M059J (cell line): ENCODE data around the gene KPNB1. TPM values are rescaled to one million over a fixed set of nuclear protein-coding genes. Genes with fewer than 3 reads are reported as not detected.

Experiments used
- DNase-seq: peaks from one replicate; pipeline ENCODE4 v3.0.0-alpha.2; 2012; ENCODE audit warnings: low read depth
- total RNA-seq: library from RNA; depleted of rRNA; stranded (reverse); fragments of >200 nt; shearing (Covaris generic); gene quantifications from 2 replicates; pipeline ENCODE4 v1.2.3, GENCODE V29; 2014

The KPNB1 gene
- total RNA-seq, 1 experiment from 2014 or later = 297 TPM

DNA sequence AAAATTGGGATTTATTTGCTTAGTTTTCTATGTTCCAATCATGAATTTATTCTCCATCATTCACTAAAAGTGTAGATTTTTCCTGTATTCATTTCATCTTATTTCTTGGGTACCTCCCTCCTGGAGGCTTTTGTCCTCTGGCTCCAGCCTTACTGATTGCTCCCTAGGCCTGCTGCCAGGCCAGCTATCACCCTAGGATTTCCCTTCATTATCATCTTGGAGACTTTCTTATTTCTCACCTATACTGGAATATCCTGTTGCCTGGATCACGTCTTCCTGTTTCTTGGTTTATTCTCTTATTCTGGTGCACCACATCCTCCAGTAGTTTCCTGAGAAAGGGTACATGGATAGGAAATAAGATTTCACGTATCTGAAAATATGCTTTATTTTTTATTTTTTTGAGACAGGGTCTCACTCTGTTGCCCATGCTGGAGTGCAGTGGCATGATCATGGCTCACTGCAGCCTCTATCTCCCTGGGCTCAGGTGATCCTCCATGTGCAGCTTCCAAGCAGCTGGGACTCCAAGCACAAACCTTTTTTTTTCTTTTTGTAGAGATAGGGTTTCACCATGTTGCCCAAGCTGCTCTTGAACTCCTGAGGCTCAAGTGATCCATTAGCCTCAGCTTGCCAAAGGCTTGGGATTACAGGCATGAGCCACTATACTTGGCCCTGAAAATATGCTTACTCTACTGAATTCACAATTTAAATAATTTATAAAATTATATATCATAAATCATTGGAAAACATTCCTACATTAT, 13.3 kb upstream of the KPNB1 start:
- DNase-seq = no peak

- no peak for DNase-seq
Observed at GRCh38 chr17:47638903-47639302, 10.8 kb upstream of the KPNB1 start.

- DNase-seq = no peak
Observed at GRCh38 chr17:47640076-47640475, 9.6 kb upstream of the KPNB1 start.

- DNase-seq = no peak
Observed at GRCh38 chr17:47641202-47641601, 8.5 kb upstream of the KPNB1 start.

DNA sequence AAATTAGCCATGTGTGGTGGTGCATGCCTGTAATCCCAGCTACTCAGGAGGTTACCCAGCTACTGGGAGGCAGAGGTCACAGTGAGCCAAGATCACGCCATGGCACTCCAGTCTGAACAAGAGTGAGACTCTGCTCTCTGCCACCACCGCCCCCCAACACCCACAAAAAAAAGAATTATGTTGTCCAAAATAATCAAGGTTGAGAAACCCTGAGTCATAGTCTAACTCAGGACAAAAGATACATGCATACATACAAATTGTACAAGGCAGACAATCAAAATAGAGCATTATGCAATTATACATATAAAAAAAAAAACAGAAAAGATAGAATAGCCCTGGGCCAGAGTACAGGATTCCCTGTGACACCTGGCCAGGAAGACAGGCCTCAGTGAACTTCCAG, 6.6 kb upstream of the KPNB1 start:
- DNase-seq = no peak

- no peak for DNase-seq
Observed at GRCh38 chr17:47644324-47644723, 5.4 kb upstream of the KPNB1 start.

DNA sequence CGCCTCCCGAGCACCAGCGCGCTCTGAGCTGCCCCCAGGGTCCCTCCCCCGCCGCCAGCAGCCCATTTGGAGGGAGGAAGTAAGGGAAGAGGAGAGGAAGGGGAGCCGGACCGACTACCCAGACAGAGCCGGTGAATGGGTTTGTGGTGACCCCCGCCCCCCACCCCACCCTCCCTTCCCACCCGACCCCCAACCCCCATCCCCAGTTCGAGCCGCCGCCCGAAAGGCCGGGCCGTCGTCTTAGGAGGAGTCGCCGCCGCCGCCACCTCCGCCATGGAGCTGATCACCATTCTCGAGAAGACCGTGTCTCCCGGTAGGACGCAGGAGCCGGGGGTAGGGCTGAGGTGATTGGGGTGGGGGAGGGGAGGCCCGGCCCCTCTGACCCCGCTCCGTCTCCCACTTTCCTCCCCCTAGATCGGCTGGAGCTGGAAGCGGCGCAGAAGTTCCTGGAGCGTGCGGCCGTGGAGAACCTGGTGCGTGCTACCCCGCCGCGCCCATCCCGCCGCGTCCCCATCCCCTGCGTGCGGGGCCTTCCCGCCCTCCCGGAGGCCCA, 329 bp downstream of the KPNB1 start:
- DNase-seq = no peak

DNA sequence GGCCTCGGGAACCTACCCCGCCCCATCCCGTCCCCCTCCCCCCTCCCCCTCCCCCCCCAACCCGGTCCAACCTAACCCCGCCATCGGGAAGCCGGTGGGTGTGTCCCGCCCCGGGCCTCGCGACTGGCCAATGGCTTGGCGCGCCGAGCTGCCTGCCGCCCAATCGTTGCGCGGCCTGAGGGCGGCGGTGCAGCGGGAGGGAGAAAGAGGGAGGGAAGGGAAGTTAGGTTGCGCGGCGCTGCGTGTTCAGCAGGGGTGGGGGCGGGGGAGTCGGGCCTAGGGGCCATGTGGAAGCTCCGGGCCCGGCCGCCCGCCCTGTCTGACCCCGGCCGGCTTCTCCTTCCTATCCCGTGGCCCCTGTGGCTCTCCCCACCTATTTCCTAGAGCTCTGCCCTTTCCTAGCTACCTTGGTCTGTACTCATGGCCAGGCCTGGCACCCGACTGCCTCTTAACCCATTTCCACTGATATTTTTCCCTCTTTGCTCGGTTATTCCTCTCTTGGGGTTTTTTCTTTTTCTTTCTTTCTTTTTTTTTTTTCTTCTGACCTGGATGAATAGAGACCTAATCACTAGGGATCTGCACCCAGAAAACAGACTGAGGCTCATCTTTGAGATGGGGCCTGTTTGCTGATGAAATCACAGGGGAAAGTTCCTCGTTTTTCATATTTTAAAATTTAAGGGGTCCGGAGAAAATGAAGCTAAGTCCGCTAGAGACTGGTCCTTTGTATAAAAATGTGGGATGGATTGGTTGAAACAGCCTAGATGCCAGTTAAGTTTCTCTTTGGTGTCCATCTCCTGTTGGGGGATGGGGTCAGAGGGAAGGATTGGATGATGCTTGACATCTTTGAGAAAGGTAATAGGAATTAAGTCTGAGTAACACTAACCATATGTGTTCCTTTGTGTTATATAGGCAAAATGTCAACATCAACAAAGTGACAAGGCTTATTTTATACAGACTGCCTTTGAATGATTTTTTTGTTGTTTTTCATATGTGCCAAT, 1.1 kb downstream of the KPNB1 start:
- peak; percentile 94 for DNase-seq

GRCh38 chr17:47651704-47652103, 2.0 kb downstream of the KPNB1 start:
- no peak for DNase-seq

DNA sequence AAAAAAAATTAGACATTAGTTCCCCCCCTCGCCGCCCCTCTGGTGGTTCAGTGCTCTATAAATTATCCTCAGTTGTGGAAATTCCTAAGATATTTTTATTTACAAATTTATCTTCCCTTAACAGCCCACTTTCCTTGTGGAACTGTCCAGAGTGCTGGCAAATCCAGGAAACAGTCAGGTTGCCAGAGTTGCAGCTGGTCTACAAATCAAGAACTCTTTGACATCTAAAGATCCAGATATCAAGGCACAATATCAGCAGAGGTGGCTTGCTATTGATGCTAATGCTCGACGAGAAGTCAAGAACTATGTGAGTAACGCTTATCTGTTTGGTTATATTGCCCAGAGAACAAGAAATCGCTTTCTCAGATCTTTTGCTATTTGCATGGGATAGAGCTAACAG, 2.9 kb downstream of the KPNB1 start:
- no peak for DNase-seq

DNA sequence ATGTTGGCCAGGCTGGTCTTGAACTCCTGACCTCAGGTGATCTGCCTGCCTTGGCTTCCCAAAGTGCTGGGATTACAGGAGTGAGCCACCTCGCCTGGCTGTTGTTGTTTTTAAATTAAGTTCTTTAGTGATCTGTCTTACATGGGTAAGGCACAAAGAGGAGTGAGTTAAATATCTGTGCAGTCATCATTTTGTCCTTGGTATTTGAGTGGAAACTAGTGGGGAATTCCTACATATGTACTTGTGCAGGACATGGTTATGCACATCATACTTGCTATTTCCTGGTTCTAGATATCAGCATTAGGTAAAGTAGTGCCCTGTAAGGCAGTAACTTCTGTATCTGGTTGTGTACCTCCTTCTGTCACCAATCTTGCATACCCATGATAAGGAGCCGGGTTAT, 3.7 kb downstream of the KPNB1 start:
- DNase-seq = no peak

GRCh38 chr17:47654991-47655390, 5.3 kb downstream of the KPNB1 start:
- DNase-seq = no peak

- no peak for DNase-seq
Observed at GRCh38 chr17:47660064-47660492, 10.4 kb downstream of the KPNB1 start.

DNA sequence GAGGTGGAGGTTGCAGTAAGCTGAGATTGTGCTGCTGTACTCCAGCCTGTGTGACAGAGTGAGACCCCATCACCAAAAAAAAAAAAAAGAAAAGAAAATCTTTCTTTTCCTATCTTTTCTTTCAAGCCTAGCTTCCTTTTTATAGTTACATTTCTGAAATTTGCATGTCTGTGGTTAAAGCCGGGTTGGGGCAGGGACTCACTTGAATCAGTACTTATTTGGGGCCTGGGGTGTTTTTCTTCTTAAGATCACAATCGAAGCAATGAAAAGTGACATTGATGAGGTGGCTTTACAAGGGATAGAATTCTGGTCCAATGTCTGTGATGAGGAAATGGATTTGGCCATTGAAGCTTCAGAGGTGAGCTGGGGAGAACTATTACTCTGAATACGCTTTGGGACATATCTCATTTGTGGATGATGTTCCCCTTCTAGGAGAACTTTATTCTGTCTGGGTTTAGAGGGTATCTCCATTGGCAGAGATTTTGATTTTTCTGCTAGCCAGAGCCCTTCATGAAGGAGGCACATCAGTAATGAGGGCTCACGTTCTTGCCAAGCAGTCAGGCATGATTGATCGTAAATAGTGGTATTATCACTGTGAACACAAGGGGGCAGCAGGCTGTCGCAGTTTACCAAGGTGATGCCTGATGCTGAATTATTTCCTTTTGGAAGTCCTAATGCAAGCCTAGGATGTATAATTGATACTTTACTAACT, 14.3 kb downstream of the KPNB1 start:
- peak; percentile 55 for DNase-seq

- no peak for DNase-seq
Observed at GRCh38 chr17:47664624-47664941, 14.9 kb downstream of the KPNB1 start.

- no peak for DNase-seq
Observed at GRCh38 chr17:47665655-47666054, 15.9 kb downstream of the KPNB1 start.

DNA sequence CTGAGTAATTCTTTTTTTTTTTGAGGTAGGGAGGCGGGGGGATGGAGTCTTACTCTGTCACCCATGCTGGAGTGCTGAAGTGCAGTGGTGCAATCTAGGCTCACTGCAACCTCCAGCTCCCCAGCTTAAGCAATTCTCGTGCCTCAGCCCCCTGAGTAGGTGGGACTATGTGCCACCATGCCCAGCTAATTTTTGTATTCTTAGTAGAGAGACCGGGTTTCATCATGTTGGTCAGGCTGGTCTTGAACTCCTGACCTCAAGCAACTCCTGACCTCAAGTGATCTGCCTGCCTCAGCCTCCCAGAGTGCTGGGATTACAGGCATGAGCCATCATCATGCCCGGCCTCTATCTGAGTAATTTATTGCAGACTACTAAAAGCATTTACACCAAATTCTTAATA, 19.4 kb downstream of the KPNB1 start:
- DNase-seq = no peak

DNA sequence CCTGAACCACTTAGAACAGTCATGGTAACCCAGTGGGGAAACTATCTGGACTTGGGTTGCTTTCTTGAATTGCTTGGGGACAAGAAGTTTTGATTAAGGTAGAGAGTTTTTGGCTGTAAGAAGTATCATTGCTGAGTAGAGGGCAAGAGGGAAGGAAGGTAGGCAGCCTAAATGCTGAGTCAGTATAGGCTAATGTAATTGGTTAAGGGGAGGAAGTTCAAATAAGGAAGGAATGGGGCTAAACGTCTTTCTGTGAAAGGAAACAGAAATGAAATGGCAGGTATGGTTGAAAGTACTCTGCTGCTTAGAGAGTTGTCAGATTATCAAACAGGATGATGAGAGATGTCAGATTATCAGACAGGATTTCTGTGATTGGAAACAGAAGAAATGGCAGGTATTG, 20.3 kb downstream of the KPNB1 start:
- no peak for DNase-seq

GRCh38 chr17:47674499-47674898, 24.8 kb downstream of the KPNB1 start:
- no peak for DNase-seq

DNA sequence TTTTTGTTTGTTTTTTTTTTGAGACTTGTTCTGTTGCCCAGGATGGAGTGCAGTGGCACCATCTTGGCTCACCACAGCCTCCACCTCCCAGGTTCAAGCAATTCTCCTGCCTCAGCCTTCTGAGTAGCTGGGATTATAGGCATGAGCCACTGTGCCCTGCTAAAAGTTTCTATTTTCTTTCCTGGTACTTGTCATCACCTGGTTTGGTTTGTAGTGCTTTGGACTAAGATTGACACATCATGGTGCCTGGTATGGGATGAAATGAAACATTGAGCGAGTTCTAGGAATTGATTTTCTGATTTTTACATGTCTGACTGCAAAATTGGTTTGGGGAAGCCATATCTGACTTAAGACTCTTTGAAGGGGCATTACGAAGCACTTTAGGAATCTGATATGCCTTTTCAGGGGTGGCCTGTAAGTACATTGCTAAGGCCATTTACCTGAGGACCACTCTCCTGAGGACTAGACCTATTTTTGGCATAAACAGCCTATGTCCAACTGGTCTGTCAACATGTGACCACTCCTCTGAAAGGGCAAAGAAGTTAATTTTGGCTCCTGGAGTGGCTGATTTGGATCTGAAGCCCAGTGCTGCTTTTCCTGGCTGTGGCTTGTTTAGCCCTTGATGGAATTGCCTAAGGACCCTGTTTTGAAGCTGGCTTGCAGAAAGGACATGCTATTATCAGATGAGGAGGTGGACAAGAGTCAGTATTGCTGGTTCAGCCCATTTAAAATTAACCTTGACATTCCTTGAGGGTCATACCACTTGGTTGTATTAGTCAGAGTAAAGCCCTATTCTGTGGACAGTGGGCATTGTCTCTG, 25.9 kb downstream of the KPNB1 start:
- DNase-seq = no peak

GRCh38 chr17:47676199-47676472, 26.4 kb downstream of the KPNB1 start:
- DNase-seq = no peak
